HL-60 (cell line): ENCODE results near the gene ENDOD1.

Experiments used
- DNase-seq, 2 experiments: peaks; one replicate each; pipeline ENCODE4 v3.0.0-alpha.2; 2010 to 2020; ENCODE audit warnings: low read depth in 1 of 2, low spot score in 1 of 2
- H3K27ac ChIP-seq: fragments of 250-450 bp; sonication (Bioruptor Pico); replicated peaks from 2 replicates; pipeline ENCODE4 v1.5.1; 2020; ENCODE audit warnings: mild to moderate bottlenecking, moderate library complexity
- H3K27me3 ChIP-seq: fragments of 250-450 bp; sonication (Bioruptor Pico); 2 replicates; pipeline ENCODE4 v1.5.1; 2021; ENCODE audit warnings: mild to moderate bottlenecking, moderate library complexity; ENCODE audit not compliant: insufficient read depth, poor library complexity, severe bottlenecking
- H3K4me3 ChIP-seq: replicated peaks from 2 replicates; pipeline ENCODE4 v1.5.1; 2011; ENCODE audit warnings: mild to moderate bottlenecking, control low read depth, low read length; ENCODE audit not compliant: insufficient read depth
- CTCF ChIP-seq: IDR thresholded peaks from one replicate; pipeline ENCODE4 v1.5.1; 2011; ENCODE audit warnings: low read length, control low read depth, inconsistent platforms; ENCODE audit not compliant: insufficient read depth
- GABPA ChIP-seq: IDR thresholded peaks from 2 replicates; pipeline ENCODE4 v1.6.1; 2012; ENCODE audit warnings: low read depth
- POLR2AphosphoS5 ChIP-seq: IDR thresholded peaks from 2 replicates; pipeline ENCODE4 v1.6.1; 2012; ENCODE audit warnings: low read depth
- REST ChIP-seq: IDR thresholded peaks from 2 replicates; pipeline ENCODE4 v1.6.1; 2012; ENCODE audit warnings: low read depth; ENCODE audit not compliant: insufficient replicate concordance
- SPI1 ChIP-seq: IDR thresholded peaks from 2 replicates; pipeline ENCODE4 v1.6.1; 2012; ENCODE audit warnings: low read depth, mild to moderate bottlenecking, borderline replicate concordance

The ENDOD1 gene

GRCh38 chr11:95082576-95083001 is 7.1 kb upstream of the ENDOD1 start:
- no peak for DNase-seq

GRCh38 chr11:95084509-95084908 is 5.1 kb upstream of the ENDOD1 start:
- no peak overlapping the region for H3K27ac ChIP-seq
- TF ChIP-seq POLR2AphosphoS5 (no peak), CTCF (no peak), SPI1 (no peak), REST (no peak), GABPA (no peak)
- no peak for DNase-seq
- H3K27me3 ChIP-seq = no peaks in the 10 kb centered on the region
- H3K4me3 ChIP-seq = no peak overlapping the region

More at GRCh38 chr11:95082576-95083001, 7.1 kb upstream of the ENDOD1 start:
- H3K27me3 ChIP-seq = peaks cover 3% of the 10 kb centered on the region
- TF ChIP-seq GABPA = no peak
- no peak for TF ChIP-seq CTCF
- TF ChIP-seq SPI1 = no peak
- no peak for TF ChIP-seq POLR2AphosphoS5
- no peak for TF ChIP-seq REST
- H3K4me3 ChIP-seq = no peak overlapping the region
- no peak overlapping the region for H3K27ac ChIP-seq

- TF ChIP-seq CTCF (no peak), POLR2AphosphoS5 (no peak), GABPA (no peak), SPI1 (no peak), REST (no peak)
Observed at GRCh38 chr11:95085117-95085816, 4.4 kb upstream of the ENDOD1 start.

More at GRCh38 chr11:95085117-95085816, 4.4 kb upstream of the ENDOD1 start:
- no peak for DNase-seq
- no peaks in the 10 kb centered on the region for H3K27me3 ChIP-seq
- no peak overlapping the region for H3K4me3 ChIP-seq
- no peak overlapping the region for H3K27ac ChIP-seq
